Retinal pigment epithelial cell (primary cell): ENCODE data around the gene TNFRSF18.

Experiments
- DNase-seq: peaks from one replicate; pipeline ENCODE4 v3.0.0-alpha.2; 2010; ENCODE audit warnings: low read depth
- H3K4me3 ChIP-seq: 2 replicates; pipeline ENCODE4 v1.5.1; 2011; ENCODE audit warnings: mild to moderate bottlenecking, low read length, control low read depth, moderate library complexity
- TF ChIP-seq, protein P1 (sequence below): conservative IDR thresholded peaks from 2 replicates; pipeline ENCODE4 v1.5.1; 2011; ENCODE audit warnings: low read depth, low read length, control low read depth, inconsistent platforms

The TNFRSF18 gene

DNA sequence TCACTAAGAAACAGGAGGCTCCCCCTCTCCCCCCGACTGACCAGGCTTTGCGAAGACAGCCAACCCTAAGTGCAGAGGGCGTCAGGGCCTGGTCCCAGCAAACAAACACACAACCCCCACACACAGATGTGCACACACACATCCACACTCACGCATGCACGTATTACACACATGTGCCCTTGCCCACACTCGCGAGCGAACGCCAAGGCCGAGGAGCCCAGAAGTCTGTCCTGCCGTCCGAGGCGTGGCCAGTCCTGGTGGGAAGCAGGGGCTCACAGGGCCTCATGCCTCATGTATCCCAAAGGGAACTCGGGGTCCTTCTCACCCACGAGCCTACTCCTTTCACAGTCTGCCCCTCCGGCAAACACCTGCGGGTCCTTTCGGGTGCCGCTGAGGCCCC lies 23.4 kb upstream of the TNFRSF18 start:
- no peak for DNase-seq
- TF ChIP-seq, protein P1, sequence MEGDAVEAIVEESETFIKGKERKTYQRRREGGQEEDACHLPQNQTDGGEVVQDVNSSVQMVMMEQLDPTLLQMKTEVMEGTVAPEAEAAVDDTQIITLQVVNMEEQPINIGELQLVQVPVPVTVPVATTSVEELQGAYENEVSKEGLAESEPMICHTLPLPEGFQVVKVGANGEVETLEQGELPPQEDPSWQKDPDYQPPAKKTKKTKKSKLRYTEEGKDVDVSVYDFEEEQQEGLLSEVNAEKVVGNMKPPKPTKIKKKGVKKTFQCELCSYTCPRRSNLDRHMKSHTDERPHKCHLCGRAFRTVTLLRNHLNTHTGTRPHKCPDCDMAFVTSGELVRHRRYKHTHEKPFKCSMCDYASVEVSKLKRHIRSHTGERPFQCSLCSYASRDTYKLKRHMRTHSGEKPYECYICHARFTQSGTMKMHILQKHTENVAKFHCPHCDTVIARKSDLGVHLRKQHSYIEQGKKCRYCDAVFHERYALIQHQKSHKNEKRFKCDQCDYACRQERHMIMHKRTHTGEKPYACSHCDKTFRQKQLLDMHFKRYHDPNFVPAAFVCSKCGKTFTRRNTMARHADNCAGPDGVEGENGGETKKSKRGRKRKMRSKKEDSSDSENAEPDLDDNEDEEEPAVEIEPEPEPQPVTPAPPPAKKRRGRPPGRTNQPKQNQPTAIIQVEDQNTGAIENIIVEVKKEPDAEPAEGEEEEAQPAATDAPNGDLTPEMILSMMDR = no peak
- H3K4me3 ChIP-seq = no peak overlapping the region

- no peak overlapping the region for H3K4me3 ChIP-seq
- TF ChIP-seq, protein P1 = no peak
- DNase-seq = no peak
These were observed 22.4 kb upstream of the TNFRSF18 start for GRCh38 chr1:1228596-1229321.

DNA sequence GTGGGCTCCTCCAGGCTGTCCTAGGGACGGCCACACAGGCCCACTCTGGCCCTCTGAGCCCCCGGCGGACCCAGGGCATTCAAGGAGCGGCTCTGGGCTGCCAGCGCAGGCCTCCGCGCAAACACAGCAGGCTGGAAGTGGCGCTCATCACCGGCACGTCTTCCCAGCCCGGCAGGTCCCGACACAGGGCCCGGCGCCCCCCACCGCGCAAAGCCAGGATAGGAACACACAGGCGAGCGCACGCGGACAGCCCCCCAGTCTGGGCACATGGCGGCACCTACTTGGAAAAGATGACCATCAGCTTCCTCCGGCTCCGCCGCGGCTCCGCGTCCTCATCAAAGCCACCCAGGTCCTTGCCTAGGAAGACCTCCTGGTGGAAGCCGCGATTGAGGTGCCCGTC lies 21.8 kb upstream of the TNFRSF18 start:
- TF ChIP-seq, protein P1 = no peak
- DNase-seq = no peak
- no peak overlapping the region for H3K4me3 ChIP-seq

DNA sequence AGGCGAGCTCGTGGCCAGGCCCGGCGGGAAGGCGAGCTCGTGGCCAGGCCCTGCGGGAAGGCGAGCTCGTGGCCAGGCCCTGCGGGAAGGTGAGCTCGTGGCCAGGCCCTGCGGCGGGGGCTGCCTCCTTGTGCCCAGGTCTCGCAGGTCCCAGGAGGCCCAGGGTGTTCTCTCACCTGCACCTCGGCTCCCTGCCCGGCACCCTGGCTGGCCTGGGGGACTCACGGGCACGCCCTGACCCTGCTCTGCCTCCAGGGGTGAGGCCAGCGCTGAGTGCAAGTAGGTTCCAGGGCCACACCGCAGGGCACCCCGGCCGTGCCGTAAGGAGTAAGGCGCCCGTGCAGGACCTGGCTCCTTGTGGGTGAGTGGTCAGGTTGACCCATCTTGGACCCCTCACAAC lies 21.0 kb upstream of the TNFRSF18 start:
- TF ChIP-seq, protein P1 = no peak
- no peak for DNase-seq
- H3K4me3 ChIP-seq = no peak overlapping the region

DNA sequence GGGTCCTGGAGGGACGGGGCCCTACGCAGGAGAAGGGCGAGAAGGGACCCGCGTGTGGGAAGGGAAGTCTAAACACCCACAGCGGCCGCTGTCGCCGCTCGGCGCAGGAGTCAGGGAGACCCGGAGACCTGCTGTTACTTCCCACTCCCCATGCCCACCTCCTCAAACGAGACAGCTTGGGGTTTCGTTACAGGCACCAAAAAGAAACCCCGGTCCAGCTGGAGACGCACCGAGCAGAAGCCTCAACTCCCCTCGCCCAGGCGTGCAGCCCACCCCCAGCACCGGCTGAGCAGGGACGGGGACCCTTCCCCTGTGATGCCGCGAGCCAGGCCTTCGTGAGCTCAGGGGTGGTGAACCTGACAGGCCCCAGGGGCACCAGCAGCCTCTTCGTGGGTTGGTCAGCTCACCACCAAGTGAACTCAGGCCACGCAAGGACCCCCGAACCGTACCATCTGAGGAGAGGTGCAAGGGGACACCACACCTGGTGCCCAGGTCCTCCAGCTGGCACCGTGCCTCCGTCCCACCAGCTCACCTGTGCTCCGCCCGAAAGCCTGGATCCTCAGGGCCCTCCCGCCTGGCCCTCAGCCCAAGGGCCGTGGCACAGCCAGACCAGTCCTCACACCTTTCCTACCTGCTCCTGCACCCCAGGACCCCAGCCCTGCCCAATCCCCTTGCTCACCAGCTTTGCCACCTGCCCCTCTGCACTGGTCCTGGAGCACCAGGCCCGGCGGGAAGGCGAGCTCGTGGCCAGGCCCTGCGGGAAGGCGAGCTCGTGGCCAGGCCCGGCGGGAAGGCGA lies 20.4 kb upstream of the TNFRSF18 start:
- TF ChIP-seq, protein P1 = no peak
- no peak overlapping the region for H3K4me3 ChIP-seq

DNA sequence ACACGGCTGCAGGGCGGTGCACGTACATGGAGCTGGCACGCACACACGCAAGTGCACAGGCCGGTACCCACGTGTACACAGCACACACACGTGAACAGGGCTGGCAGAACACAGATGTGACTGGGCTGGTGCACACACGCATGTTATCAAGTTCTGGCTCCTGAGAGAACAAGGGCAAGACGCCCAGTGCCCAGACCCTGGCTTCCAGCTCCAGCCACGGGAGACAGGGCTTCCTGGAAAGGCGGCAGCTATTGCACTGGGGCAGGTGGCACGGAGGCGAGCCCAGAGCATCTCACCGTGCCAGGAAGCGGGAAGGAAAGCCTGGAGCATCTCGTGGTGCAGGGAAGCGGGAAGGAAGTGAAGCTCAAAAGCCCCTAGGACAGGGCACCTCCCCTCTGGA lies 19.5 kb upstream of the TNFRSF18 start:
- TF ChIP-seq, protein P1 = no peak
- no peak overlapping the region for H3K4me3 ChIP-seq
- DNase-seq = no peak

More for the DNA sequence above, 20.4 kb upstream of the TNFRSF18 start:
- DNase-seq = no peak

DNA sequence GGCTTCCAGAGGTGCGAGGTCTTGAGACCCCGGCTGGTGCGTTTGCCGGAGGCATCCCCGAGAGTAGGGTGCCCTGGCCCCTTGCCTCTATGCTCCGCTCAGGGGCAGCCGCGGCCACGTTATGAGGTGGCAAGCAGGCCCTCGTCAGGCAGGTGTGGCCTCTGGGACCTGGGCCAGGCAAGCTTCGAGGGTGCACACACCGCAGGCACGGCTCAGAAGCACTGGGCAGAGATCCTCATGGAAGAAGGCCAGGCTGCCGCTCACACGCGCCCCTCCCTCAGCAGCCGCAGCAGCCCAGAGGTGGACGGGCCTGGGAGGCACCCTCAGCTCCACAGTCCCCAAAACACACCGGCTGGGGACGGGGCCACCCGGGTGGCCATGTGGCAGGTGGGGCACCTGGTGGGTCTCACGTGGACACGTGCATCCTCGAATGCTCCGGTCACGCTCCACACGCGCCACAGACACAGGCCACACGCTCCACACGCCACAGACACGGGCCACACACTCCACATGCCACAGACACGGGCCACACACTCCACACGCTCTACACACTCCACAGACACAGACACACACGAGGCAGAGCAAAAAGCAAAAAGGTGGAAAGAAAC lies 18.9 kb upstream of the TNFRSF18 start:
- H3K4me3 ChIP-seq = no peak overlapping the region
- no peak for DNase-seq
- TF ChIP-seq, protein P1 = no peak
